ENCODE results near the gene BRD4. TPM values are rescaled to one million over a fixed set of nuclear protein-coding genes. Genes with fewer than 3 reads are reported as not detected.

BRD4 gene
- total and polyA plus RNA-seq, 10 of the 15 experiments (the other 5 are each of a cell fraction or from before 2014, with no cell fraction given), result 5.3 to 84.4 (median 11.8) TPM

DNA sequence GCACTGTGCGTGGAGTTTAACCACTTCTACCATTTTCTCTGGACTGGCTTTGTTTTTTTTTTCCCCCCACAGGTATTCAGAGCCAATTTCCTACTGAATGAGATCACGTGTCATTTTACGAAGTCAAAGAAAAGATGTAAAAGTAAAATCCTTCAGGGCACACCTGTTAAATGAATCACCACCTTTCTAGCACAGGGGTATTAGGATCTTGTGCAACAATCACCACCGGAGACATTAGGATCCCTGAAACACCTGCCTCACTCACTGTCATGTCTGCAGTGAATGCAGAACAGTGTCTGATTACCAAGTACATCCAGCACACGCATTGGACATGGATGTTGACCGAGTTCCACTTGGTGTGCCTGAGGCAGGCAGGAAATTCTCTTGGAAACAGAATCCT is 17.2 kb downstream of the BRD4 start:
- ChIA-PET POLR2A (no interaction called here), SMC1A (ENCODE audit: uncharacterized antibody, unreplicated experiment) (no interaction called here), CTCF (no interaction called here), RAD21 (ENCODE audit: unreplicated experiment) (no interaction called here)
- Histone ChIP-seq H3K9ac (ENCODE audit: control insufficient read depth, insufficient read depth, low read length) (no peak overlapping the region), H2AFZ (ENCODE audit: control insufficient read depth, low read depth, low read length) (no peak overlapping the region), H3K4me3 (no peak overlapping the region), H3K9me3 (replicated peaks; ENCODE audit: control insufficient read depth, insufficient read depth, low read length) (no peaks in the 10 kb centered on the region), H3K27me3 (replicated peaks in 1 of 2; ENCODE audit: control insufficient read depth in 2 of 2, insufficient read depth in 2 of 2, low read length in 1 of 2) (no peaks in the 10 kb centered on the region), H3K4me2 (ENCODE audit: control insufficient read depth, insufficient read depth) (no peak overlapping the region), H4K20me1 (ENCODE audit: control insufficient read depth, insufficient read depth) (peaks cover 25% of the 10 kb centered on the region), H3K36me3 (ENCODE audit: control insufficient read depth in 2 of 2, insufficient read depth in 2 of 2, low read length in 1 of 2) (peaks cover 2 to 5% of the 10 kb centered on the region in 2 experiments), H3K79me2 (ENCODE audit: control insufficient read depth, insufficient read depth, low read length) (peaks cover 89% of the 10 kb centered on the region), H3K4me1 (ENCODE audit: control insufficient read depth, insufficient read depth, low read length) (peaks cover 42% of the 10 kb centered on the region), H3K27ac (ENCODE audit: control insufficient read depth, insufficient read depth) (no peak overlapping the region)
- WGBS (ENCODE audit: insufficient coverage, insufficient replicate concordance, low lambda C conversion rate, missing lambda C conversion rate), result 92% methylated on average over 6 of the region's 6 CpGs
- DNase-seq (ENCODE audit: low read depth, low spot score), result no peak
- no peak for ATAC-seq
- intact Hi-C loops (cut with micrococcal nuclease; ENCODE audit: unreplicated experiment) (no loop called here), in situ Hi-C loops (cut with MboI) (no loop called here)
- BruUV-seq (replicated peaks), result no TSS peak
- no peak for FAIRE-seq
- TF ChIP-seq ZNF274 (IDR thresholded peaks at IDR 0.05; ENCODE audit: insufficient read depth, insufficient read length), result no peak
- no peak for TF ChIP-seq ZNF217 (IDR thresholded peaks at IDR 0.05)
- peak; percentile 23; the same call in 1 of the 2 replicates for TF ChIP-seq POLR2A (IDR thresholded peaks at IDR 0.05; ENCODE audit: low read depth, low read length)

GRCh38 chr19:15313649-15314279 is 18.6 kb downstream of the BRD4 start:
- ChIA-PET SMC1A (ENCODE audit: uncharacterized antibody, unreplicated experiment) (interaction anchor here (1.5 kb wide), 1 partner anchor 11 kb away, joined by 4 read pairs; no protein-coding TSS in a partner anchor), RAD21 (ENCODE audit: unreplicated experiment) (no interaction called here), POLR2A (no interaction called here), CTCF (no interaction called here)
- Histone ChIP-seq H4K20me1 (ENCODE audit: control insufficient read depth, insufficient read depth) (peaks cover 18% of the 10 kb centered on the region), H3K4me2 (ENCODE audit: control insufficient read depth, insufficient read depth) (no peak overlapping the region), H3K9me3 (replicated peaks; ENCODE audit: control insufficient read depth, insufficient read depth, low read length) (no peaks in the 10 kb centered on the region), H3K79me2 (ENCODE audit: control insufficient read depth, insufficient read depth, low read length) (peaks cover 84% of the 10 kb centered on the region), H3K4me3 (no peak overlapping the region), H3K36me3 (ENCODE audit: control insufficient read depth in 2 of 2, insufficient read depth in 2 of 2, low read length in 1 of 2) (peaks cover 2 to 3% of the 10 kb centered on the region in 2 experiments), H2AFZ (ENCODE audit: control insufficient read depth, low read depth, low read length) (no peak overlapping the region), H3K27ac (ENCODE audit: control insufficient read depth, insufficient read depth) (no peak overlapping the region), H3K27me3 (replicated peaks in 1 of 2; ENCODE audit: control insufficient read depth in 2 of 2, insufficient read depth in 2 of 2, low read length in 1 of 2) (no peaks in the 10 kb centered on the region), H3K9ac (ENCODE audit: control insufficient read depth, insufficient read depth, low read length) (no peak overlapping the region), H3K4me1 (ENCODE audit: control insufficient read depth, insufficient read depth, low read length) (peaks cover 31% of the 10 kb centered on the region)
- 83% methylated on average over 7 of the region's 7 CpGs for WGBS (ENCODE audit: insufficient coverage, insufficient replicate concordance, low lambda C conversion rate, missing lambda C conversion rate)
- FAIRE-seq (no peak), DNase-seq (ENCODE audit: low read depth, low spot score) (no peak), ATAC-seq (no peak)
- BruUV-seq (replicated peaks), result no TSS peak
- in situ Hi-C loops (cut with MboI) (no loop called here), intact Hi-C loops (cut with micrococcal nuclease; ENCODE audit: unreplicated experiment) (no loop called here)
- TF ChIP-seq ZSCAN29 (IDR thresholded peaks at IDR 0.05), result no peak
- TF ChIP-seq, protein P1, sequence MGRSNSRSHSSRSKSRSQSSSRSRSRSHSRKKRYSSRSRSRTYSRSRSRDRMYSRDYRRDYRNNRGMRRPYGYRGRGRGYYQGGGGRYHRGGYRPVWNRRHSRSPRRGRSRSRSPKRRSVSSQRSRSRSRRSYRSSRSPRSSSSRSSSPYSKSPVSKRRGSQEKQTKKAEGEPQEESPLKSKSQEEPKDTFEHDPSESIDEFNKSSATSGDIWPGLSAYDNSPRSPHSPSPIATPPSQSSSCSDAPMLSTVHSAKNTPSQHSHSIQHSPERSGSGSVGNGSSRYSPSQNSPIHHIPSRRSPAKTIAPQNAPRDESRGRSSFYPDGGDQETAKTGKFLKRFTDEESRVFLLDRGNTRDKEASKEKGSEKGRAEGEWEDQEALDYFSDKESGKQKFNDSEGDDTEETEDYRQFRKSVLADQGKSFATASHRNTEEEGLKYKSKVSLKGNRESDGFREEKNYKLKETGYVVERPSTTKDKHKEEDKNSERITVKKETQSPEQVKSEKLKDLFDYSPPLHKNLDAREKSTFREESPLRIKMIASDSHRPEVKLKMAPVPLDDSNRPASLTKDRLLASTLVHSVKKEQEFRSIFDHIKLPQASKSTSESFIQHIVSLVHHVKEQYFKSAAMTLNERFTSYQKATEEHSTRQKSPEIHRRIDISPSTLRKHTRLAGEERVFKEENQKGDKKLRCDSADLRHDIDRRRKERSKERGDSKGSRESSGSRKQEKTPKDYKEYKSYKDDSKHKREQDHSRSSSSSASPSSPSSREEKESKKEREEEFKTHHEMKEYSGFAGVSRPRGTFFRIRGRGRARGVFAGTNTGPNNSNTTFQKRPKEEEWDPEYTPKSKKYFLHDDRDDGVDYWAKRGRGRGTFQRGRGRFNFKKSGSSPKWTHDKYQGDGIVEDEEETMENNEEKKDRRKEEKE (IDR thresholded peaks at IDR 0.05), result no peak
